ENCODE results near the gene KCNK10. TPM values are rescaled to one million over a fixed set of nuclear protein-coding genes. Genes with fewer than 3 reads are reported as not detected.

Gene KCNK10
- total RNA-seq, 4 donors from 2014 or later: not detected

GRCh38 chr14:88163731-88164255 lies 159.3 kb downstream of the KCNK10 start:
- intact Hi-C loops (cut with DNase I; ENCODE audit: low total_unique reads): no loop called here
- Histone ChIP-seq H3K27ac (no peak overlapping the region), H3K4me1 (no peaks in the 10 kb centered on the region), H3K36me3 (no peaks in the 10 kb centered on the region), H3K4me3 (no peak overlapping the region), H3K9me3 (no peaks in the 10 kb centered on the region), H3K27me3 (no peaks in the 10 kb centered on the region)
- TF ChIP-seq POLR2A (IDR thresholded peaks at IDR 0.05): no peak
- TF ChIP-seq CTCF (IDR thresholded peaks at IDR 0.05 in 4 of 5, conservative IDR thresholded peaks at IDR 0.05 in 1 of 5): no peak
- DNase-seq: no peak
- in situ Hi-C loops (cut with MboI; ENCODE audit: low sequenced_read_pairs in 4 of 4): no loop called here
- no peak for ATAC-seq

GRCh38 chr14:88156127-88156526 lies 166.9 kb downstream of the KCNK10 start:
- Histone ChIP-seq H3K36me3 (no peaks in the 10 kb centered on the region), H3K4me1 (no peaks in the 10 kb centered on the region), H3K4me3 (no peak overlapping the region), H3K27ac (no peak overlapping the region), H3K9me3 (no peaks in the 10 kb centered on the region), H3K27me3 (no peaks in the 10 kb centered on the region)
- in situ Hi-C loops (cut with MboI; ENCODE audit: low sequenced_read_pairs in 4 of 4): no loop called here
- no peak for TF ChIP-seq CTCF (IDR thresholded peaks at IDR 0.05 in 4 of 5, conservative IDR thresholded peaks at IDR 0.05 in 1 of 5)
- no peak for TF ChIP-seq POLR2A (IDR thresholded peaks at IDR 0.05)
- intact Hi-C loops (cut with DNase I; ENCODE audit: low total_unique reads): no loop called here
- ATAC-seq (no peak), DNase-seq (no peak)

- H3K4me3 ChIP-seq: no peak overlapping the region
- no peak overlapping the region for H3K27ac ChIP-seq
- intact Hi-C loops (cut with DNase I; ENCODE audit: low total_unique reads) (no loop called here), in situ Hi-C loops (cut with MboI; ENCODE audit: low sequenced_read_pairs in 4 of 4) (no loop called here)
- no peak for ATAC-seq
- DNase-seq: no peak
- H3K36me3 ChIP-seq: no peaks in the 10 kb centered on the region
- TF ChIP-seq CTCF (IDR thresholded peaks at IDR 0.05 in 4 of 5, conservative IDR thresholded peaks at IDR 0.05 in 1 of 5) (no peak), POLR2A (IDR thresholded peaks at IDR 0.05) (no peak)
- H3K27me3 ChIP-seq: no peaks in the 10 kb centered on the region
- no peaks in the 10 kb centered on the region for H3K9me3 ChIP-seq
- no peaks in the 10 kb centered on the region for H3K4me1 ChIP-seq
These were observed 168.1 kb downstream of the KCNK10 start for GRCh38 chr14:88154926-88155325.

- no peak for TF ChIP-seq POLR2A (IDR thresholded peaks at IDR 0.05)
- no peak for TF ChIP-seq CTCF (IDR thresholded peaks at IDR 0.05 in 4 of 5, conservative IDR thresholded peaks at IDR 0.05 in 1 of 5)
- Histone ChIP-seq H3K27me3 (no peaks in the 10 kb centered on the region), H3K9me3 (no peaks in the 10 kb centered on the region), H3K36me3 (no peaks in the 10 kb centered on the region), H3K27ac (no peak overlapping the region), H3K4me1 (no peaks in the 10 kb centered on the region), H3K4me3 (no peak overlapping the region)
- DNase-seq: no peak
- in situ Hi-C loops (cut with MboI; ENCODE audit: low sequenced_read_pairs in 4 of 4): no loop called here
- ATAC-seq: no peak
- intact Hi-C loops (cut with DNase I; ENCODE audit: low total_unique reads): no loop called here
These were observed 168.7 kb downstream of the KCNK10 start for GRCh38 chr14:88154321-88154720.

Data from gastrocnemius medialis (tissue), 4 donors.